GM23338 (cell line): ENCODE measurements around the gene AP3D1. TPM values are rescaled to one million over a fixed set of nuclear protein-coding genes. Genes with fewer than 3 reads are reported as not detected.

Experiments used
- ATAC-seq: fragments of 200-7000 bp; cut with Tn5 transposase; 3 replicates; pipeline ENCODE4 v1.9.1; 2020
- DNase-seq: peaks from one replicate; pipeline ENCODE4 v3.0.0-alpha.2; 2015; ENCODE audit warnings: low spot score
- H2AFZ ChIP-seq: fragments of 200-600 bp; sonication (generic); 2 replicates; pipeline ENCODE4 v1.8.0; 2016; ENCODE audit warnings: antibody characterized with exemption, mild to moderate bottlenecking, moderate library complexity
- H3F3A ChIP-seq: fragments of 200-600 bp; sonication (generic); replicated peaks from 2 replicates; pipeline ENCODE4 v1.8.0; 2017; ENCODE audit warnings: antibody characterized with exemption, mixed run types, low read depth
- H3K27ac ChIP-seq: fragments of 200-600 bp; sonication (generic); 2 replicates; pipeline ENCODE4 v1.6.1; 2016; ENCODE audit warnings: low read depth
- H3K27me3 ChIP-seq: fragments of 200-600 bp; sonication (generic); 2 replicates; pipeline ENCODE4 v1.8.0; 2016; ENCODE audit warnings: mild to moderate bottlenecking, mixed run types, moderate library complexity; ENCODE audit not compliant: insufficient read depth
- H3K36me3 ChIP-seq: fragments of 200-600 bp; sonication (generic); 2 replicates; pipeline ENCODE4 v1.8.0; 2016; ENCODE audit warnings: mild to moderate bottlenecking; ENCODE audit not compliant: insufficient read depth
- H3K4me1 ChIP-seq: fragments of 200-600 bp; sonication (generic); 2 replicates; pipeline ENCODE4 v1.8.0; 2016; ENCODE audit warnings: mild to moderate bottlenecking, moderate library complexity; ENCODE audit not compliant: insufficient read depth
- H3K4me2 ChIP-seq: fragments of 200-600 bp; sonication (generic); 2 replicates; pipeline ENCODE4 v1.7.1; 2017; ENCODE audit warnings: mixed run types
- H3K4me3 ChIP-seq: fragments of 200-600 bp; sonication (generic); 2 replicates; pipeline ENCODE4 v1.6.1; 2016; ENCODE audit warnings: mixed run types
- H3K79me2 ChIP-seq: fragments of 200-600 bp; sonication (generic); replicated peaks from 2 replicates; pipeline ENCODE4 v1.8.0; 2017; ENCODE audit warnings: mild to moderate bottlenecking; ENCODE audit not compliant: insufficient read depth
- H3K9me2 ChIP-seq: fragments of 200-600 bp; sonication (generic); 2 replicates; pipeline ENCODE4 v1.8.0; 2017; ENCODE audit not compliant: insufficient read depth
- H4K20me1 ChIP-seq: fragments of 200-600 bp; sonication (generic); replicated peaks from 2 replicates; pipeline ENCODE4 v1.8.0; 2017; ENCODE audit warnings: mild to moderate bottlenecking; ENCODE audit not compliant: insufficient read depth
- H3K27ac Mint-ChIP-seq: 2 replicates; pipeline ENCODE4 v1.8.0; 2020; ENCODE audit warnings: inconsistent platforms, mild to moderate bottlenecking, moderate library complexity, mixed read lengths
- H3K27me3 Mint-ChIP-seq: 3 replicates; pipeline ENCODE4 v1.8.0; 2022; ENCODE audit warnings: low read depth, mild to moderate bottlenecking, moderate library complexity, mixed read lengths, inconsistent platforms; ENCODE audit not compliant: insufficient read depth, poor library complexity
- H3K36me3 Mint-ChIP-seq: 3 replicates; pipeline ENCODE4 v1.8.0; 2021; ENCODE audit warnings: low read depth, mild to moderate bottlenecking, inconsistent platforms, moderate library complexity, mixed read lengths
- H3K4me1 Mint-ChIP-seq: 3 replicates; pipeline ENCODE4 v1.8.0; 2020; ENCODE audit warnings: mild to moderate bottlenecking, inconsistent platforms, mixed read lengths
- H3K4me3 Mint-ChIP-seq: 3 replicates; pipeline ENCODE4 v1.8.0; 2021; ENCODE audit warnings: moderate library complexity, mild to moderate bottlenecking, inconsistent platforms, mixed read lengths
- H3K9me3 Mint-ChIP-seq: 3 replicates; pipeline ENCODE4 v1.8.0; 2020; ENCODE audit warnings: moderate library complexity, mild to moderate bottlenecking, inconsistent platforms, mixed read lengths
- CREB1 ChIP-seq: fragments of 250-450 bp; sonication (Bioruptor Pico); IDR thresholded peaks from 2 replicates; pipeline ENCODE4 v1.5.0; 2020; ENCODE audit warnings: low read depth, mild to moderate bottlenecking, moderate library complexity
- EZH2 ChIP-seq: fragments of 200-600 bp; sonication (generic); IDR thresholded peaks from one replicate; pipeline ENCODE4 v1.8.0; 2017; ENCODE audit warnings: antibody characterized with exemption, mild to moderate bottlenecking, low read depth; ENCODE audit not compliant: unreplicated experiment
- EZH2phosphoT487 ChIP-seq: fragments of 200-600 bp; sonication (generic); IDR thresholded peaks from one replicate; pipeline ENCODE4 v1.8.1; 2018; ENCODE audit warnings: antibody characterized with exemption; ENCODE audit not compliant: unreplicated experiment
- NANOG ChIP-seq: IDR thresholded peaks from 2 replicates; pipeline ENCODE4 v1.6.1; 2016; ENCODE audit warnings: antibody characterized with exemption, borderline replicate concordance
- POLR2AphosphoS5 ChIP-seq: IDR thresholded peaks from 2 replicates; pipeline ENCODE4 v1.6.1; 2016; ENCODE audit warnings: antibody characterized with exemption, low read depth
- STAT1 ChIP-seq: IDR thresholded peaks from one replicate; pipeline ENCODE4 v1.6.1; 2016; ENCODE audit warnings: antibody characterized with exemption; ENCODE audit not compliant: unreplicated experiment
- ZNF114 ChIP-seq: fragments of 250-450 bp; sonication (Bioruptor Pico); IDR thresholded peaks from 2 replicates; pipeline ENCODE4 v1.5.0; 2020; ENCODE audit warnings: mild to moderate bottlenecking, moderate library complexity
- polyA plus RNA-seq: library from polyadenylated mRNA; unstranded; fragments of >200 nt; fragmentation: Nextera tagmentation; extraction: Ambion mirVana; gene quantifications from 2 replicates; pipeline ENCODE4 v1.2.1, GENCODE V29; 2016
- total RNA-seq: library from RNA; depleted of rRNA; stranded (reverse); fragments of >200 nt; shearing (Covaris generic); gene quantifications from 2 replicates; pipeline ENCODE4 v1.2.3, GENCODE V29; 2014
- TF ChIP-seq, protein P1 (sequence below): fragments of 250-450 bp; sonication (Bioruptor Pico); IDR thresholded peaks from 2 replicates; pipeline ENCODE4 v1.5.0; 2020; ENCODE audit warnings: mild to moderate bottlenecking, moderate library complexity
- TF ChIP-seq, protein P2 (sequence below): IDR thresholded peaks from 2 replicates; pipeline ENCODE4 v1.6.1; 2016; ENCODE audit warnings: antibody characterized with exemption
- TF ChIP-seq, protein P3 (sequence below), 2 experiments: fragments of 200-600 bp in 1 of 2; sonication (generic) in 1 of 2; conservative IDR thresholded peaks; 2 replicates each; pipeline versions ENCODE4 v1.5.1 to v1.6.1; 2016 to 2017; ENCODE audit warnings: antibody characterized with exemption in 2 of 2, low read depth in 2 of 2, mild to moderate bottlenecking in 2 of 2, moderate library complexity in 1 of 2

Gene AP3D1
- total and polyA plus RNA-seq, 2 experiments from 2014 or later = 101 to 236 TPM

DNA sequence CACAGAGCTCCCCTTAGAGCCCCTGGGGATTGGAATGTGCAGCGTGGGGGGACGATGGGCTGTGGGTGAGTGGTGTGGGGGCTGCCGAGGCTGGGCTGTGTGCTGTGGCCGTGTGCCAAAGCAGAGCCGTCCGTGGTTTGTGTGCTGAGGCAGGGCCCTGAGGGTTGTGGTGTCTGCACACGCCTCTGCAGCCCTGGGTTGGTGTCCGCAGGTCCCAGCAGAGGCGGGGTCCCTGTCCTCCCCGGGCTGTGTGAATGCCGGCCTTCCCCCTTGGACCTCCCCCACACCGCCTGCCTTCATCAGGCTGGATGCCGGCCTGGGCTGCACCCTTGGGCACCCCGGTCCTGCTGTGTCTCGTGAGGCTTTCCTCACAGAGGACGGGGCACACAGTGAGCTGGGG, 38.5 kb upstream of the AP3D1 start (continued):
- TF ChIP-seq, protein P1, sequence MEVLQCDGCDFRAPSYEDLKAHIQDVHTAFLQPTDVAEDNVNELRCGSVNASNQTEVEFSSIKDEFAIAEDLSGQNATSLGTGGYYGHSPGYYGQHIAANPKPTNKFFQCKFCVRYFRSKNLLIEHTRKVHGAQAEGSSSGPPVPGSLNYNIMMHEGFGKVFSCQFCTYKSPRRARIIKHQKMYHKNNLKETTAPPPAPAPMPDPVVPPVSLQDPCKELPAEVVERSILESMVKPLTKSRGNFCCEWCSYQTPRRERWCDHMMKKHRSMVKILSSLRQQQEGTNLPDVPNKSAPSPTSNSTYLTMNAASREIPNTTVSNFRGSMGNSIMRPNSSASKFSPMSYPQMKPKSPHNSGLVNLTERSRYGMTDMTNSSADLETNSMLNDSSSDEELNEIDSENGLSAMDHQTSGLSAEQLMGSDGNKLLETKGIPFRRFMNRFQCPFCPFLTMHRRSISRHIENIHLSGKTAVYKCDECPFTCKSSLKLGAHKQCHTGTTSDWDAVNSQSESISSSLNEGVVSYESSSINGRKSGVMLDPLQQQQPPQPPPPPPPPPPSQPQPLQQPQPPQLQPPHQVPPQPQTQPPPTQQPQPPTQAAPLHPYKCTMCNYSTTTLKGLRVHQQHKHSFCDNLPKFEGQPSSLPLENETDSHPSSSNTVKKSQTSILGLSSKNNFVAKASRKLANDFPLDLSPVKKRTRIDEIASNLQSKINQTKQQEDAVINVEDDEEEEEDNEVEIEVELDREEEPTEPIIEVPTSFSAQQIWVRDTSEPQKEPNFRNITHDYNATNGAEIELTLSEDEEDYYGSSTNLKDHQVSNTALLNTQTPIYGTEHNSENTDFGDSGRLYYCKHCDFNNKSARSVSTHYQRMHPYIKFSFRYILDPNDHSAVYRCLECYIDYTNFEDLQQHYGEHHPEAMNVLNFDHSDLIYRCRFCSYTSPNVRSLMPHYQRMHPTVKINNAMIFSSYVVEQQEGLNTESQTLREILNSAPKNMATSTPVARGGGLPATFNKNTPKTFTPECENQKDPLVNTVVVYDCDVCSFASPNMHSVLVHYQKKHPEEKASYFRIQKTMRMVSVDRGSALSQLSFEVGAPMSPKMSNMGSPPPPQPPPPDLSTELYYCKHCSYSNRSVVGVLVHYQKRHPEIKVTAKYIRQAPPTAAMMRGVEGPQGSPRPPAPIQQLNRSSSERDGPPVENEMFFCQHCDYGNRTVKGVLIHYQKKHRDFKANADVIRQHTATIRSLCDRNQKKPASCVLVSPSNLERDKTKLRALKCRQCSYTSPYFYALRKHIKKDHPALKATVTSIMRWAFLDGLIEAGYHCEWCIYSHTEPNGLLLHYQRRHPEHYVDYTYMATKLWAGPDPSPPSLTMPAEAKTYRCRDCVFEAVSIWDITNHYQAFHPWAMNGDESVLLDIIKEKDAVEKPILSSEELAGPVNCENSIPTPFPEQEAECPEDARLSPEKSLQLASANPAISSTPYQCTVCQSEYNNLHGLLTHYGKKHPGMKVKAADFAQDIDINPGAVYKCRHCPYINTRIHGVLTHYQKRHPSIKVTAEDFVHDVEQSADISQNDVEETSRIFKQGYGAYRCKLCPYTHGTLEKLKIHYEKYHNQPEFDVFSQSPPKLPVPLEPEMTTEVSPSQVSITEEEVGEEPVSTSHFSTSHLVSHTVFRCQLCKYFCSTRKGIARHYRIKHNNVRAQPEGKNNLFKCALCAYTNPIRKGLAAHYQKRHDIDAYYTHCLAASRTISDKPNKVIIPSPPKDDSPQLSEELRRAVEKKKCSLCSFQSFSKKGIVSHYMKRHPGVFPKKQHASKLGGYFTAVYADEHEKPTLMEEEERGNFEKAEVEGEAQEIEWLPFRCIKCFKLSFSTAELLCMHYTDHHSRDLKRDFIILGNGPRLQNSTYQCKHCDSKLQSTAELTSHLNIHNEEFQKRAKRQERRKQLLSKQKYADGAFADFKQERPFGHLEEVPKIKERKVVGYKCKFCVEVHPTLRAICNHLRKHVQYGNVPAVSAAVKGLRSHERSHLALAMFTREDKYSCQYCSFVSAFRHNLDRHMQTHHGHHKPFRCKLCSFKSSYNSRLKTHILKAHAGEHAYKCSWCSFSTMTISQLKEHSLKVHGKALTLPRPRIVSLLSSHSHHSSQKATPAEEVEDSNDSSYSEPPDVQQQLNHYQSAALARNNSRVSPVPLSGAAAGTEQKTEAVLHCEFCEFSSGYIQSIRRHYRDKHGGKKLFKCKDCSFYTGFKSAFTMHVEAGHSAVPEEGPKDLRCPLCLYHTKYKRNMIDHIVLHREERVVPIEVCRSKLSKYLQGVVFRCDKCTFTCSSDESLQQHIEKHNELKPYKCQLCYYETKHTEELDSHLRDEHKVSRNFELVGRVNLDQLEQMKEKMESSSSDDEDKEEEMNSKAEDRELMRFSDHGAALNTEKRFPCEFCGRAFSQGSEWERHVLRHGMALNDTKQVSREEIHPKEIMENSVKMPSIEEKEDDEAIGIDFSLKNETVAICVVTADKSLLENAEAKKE = no peak
- no peak for TF ChIP-seq POLR2AphosphoS5
- no peak for TF ChIP-seq ZNF114 (CRISPR knock-in tag)
- TF ChIP-seq, protein P2, sequence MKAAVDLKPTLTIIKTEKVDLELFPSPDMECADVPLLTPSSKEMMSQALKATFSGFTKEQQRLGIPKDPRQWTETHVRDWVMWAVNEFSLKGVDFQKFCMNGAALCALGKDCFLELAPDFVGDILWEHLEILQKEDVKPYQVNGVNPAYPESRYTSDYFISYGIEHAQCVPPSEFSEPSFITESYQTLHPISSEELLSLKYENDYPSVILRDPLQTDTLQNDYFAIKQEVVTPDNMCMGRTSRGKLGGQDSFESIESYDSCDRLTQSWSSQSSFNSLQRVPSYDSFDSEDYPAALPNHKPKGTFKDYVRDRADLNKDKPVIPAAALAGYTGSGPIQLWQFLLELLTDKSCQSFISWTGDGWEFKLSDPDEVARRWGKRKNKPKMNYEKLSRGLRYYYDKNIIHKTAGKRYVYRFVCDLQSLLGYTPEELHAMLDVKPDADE = no peak

DNA sequence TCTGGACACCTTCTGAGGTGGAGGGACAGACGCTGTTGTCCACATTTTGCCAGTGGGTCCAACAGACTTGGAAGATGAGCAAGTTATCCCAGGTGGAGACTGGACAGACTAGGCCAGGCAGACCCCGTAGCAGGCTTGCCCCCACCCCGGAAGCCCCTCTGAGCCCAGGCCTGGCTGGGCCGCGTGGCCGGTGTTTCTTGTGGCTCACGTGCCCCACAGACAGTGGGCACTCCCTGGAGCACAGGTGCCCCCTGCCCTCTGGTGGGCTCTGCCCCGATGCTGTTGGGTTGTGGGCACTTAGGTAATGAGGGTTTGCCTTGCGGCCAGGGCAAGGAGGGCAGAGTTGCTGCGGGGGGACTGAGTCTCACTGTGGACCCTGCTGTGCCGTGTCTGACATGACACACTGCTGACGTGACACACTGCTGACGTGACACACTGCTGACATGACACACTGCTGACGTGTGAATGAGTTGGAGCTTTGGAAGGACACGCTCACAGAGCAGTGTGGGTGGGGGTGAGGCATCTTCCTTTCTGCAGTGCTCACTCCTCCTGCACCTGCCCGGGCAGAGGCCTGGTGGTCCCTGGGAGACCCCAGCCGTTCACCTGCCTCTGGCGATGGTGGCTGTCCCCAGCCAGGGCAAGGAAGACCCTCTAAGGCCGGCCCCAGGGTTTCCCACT, 37.5 kb upstream of the AP3D1 start:
- no peaks in the 10 kb centered on the region for H3K27me3 ChIP-seq
- no peak overlapping the region for H2AFZ ChIP-seq
- H3K9me3 Mint-ChIP-seq = no peaks in the 10 kb centered on the region
- no peaks in the 10 kb centered on the region for H3K4me1 ChIP-seq
- no peak overlapping the region for H3K27ac Mint-ChIP-seq
- H3K36me3 Mint-ChIP-seq = peaks cover 51% of the 10 kb centered on the region
- no peak overlapping the region for H3K4me3 ChIP-seq
- H3K27ac ChIP-seq = no peak overlapping the region
- no peaks in the 10 kb centered on the region for H3K9me2 ChIP-seq
- peaks cover 25% of the 10 kb centered on the region for H3K79me2 ChIP-seq
- H3K4me1 Mint-ChIP-seq = peaks cover 2% of the 10 kb centered on the region; the same call in 1 of the 3 replicates
- no peak overlapping the region for H3K4me2 ChIP-seq
- 0 out of 2 replicates have a peak, but pooled peaks cover 4% of the 10 kb centered on the region for H3F3A ChIP-seq
- peaks cover 8% of the 10 kb centered on the region for H3K27me3 Mint-ChIP-seq
- peaks cover 11% of the 10 kb centered on the region for H4K20me1 ChIP-seq
- H3K36me3 ChIP-seq = peaks cover 3% of the 10 kb centered on the region; the same call in 1 of the 2 replicates
- no peak for ATAC-seq
- DNase-seq = no peak
- H3K4me3 Mint-ChIP-seq = no peak overlapping the region
- TF ChIP-seq NANOG = no peak
- TF ChIP-seq, protein P2 = no peak
- no peak for TF ChIP-seq STAT1
- TF ChIP-seq, protein P3, sequence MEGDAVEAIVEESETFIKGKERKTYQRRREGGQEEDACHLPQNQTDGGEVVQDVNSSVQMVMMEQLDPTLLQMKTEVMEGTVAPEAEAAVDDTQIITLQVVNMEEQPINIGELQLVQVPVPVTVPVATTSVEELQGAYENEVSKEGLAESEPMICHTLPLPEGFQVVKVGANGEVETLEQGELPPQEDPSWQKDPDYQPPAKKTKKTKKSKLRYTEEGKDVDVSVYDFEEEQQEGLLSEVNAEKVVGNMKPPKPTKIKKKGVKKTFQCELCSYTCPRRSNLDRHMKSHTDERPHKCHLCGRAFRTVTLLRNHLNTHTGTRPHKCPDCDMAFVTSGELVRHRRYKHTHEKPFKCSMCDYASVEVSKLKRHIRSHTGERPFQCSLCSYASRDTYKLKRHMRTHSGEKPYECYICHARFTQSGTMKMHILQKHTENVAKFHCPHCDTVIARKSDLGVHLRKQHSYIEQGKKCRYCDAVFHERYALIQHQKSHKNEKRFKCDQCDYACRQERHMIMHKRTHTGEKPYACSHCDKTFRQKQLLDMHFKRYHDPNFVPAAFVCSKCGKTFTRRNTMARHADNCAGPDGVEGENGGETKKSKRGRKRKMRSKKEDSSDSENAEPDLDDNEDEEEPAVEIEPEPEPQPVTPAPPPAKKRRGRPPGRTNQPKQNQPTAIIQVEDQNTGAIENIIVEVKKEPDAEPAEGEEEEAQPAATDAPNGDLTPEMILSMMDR (conservative IDR thresholded peaks at IDR 0.05; ENCODE audit: low read depth in 2 of 2) = no peak
- TF ChIP-seq CREB1 = no peak
- TF ChIP-seq EZH2phosphoT487 = no peak
- no peak for TF ChIP-seq EZH2
- TF ChIP-seq POLR2AphosphoS5 = no peak
